NCI-H2107 treated with DMSO at 0.1 percent for 48 hours (cell line): ENCODE data around the gene FAM234A.
"Not testable (repeated sequence)": the region's sequence is repeated elsewhere in the genome, so short reads cannot be mapped to it uniquely, and the experiment has no call there.

Experiments
- DNase-seq: peaks from one replicate; lab custom pipeline; 2025; ENCODE audit not compliant: unreplicated experiment; lab: John Stamatoyannopoulos, UW

Gene FAM234A, protein sequence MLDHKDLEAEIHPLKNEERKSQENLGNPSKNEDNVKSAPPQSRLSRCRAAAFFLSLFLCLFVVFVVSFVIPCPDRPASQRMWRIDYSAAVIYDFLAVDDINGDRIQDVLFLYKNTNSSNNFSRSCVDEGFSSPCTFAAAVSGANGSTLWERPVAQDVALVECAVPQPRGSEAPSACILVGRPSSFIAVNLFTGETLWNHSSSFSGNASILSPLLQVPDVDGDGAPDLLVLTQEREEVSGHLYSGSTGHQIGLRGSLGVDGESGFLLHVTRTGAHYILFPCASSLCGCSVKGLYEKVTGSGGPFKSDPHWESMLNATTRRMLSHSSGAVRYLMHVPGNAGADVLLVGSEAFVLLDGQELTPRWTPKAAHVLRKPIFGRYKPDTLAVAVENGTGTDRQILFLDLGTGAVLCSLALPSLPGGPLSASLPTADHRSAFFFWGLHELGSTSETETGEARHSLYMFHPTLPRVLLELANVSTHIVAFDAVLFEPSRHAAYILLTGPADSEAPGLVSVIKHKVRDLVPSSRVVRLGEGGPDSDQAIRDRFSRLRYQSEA

DNA sequence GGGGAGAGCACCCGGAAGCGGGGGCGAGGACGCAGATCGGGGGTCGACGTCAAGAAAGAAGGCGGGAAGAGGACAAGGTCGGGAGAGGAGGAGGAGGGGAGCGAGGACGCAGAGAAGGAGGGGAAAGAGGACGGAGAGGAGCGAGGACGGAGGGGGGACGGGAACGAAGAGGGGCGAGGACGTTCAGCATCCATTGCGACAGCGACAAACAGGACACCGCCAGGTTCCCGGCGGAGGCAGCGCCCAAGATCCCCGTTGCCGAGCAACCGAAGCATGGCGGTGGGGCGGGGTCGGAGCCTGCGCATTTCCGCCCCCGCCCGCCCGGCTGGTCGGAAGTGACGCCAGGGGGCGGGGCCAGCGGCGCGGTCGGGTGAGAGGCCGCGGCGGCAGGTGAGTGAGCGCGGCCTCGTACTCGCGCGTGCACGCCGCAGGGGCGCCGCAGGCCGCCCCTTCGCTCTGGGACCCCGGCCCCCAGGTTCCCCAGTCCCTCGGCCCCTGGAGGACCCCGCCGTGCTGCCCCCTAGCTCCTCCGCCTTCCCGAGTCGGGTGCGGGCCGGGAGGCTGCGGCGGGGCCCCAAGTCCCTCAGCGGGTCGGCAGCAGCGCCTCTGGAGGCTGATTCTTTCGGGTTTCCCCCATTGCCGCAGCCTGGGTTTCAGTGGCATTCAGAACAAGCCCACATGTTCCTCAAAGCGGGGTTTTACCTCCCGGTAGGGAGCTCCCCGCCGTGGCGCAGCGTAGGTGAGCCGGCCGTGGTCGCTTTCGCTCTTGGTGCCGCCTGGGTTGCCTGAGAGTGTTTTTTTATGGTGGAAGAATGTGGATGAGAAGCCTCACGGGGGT lies at the start of gene FAM234A:
TSS of gene FAM234A (plus strand) at position 354 of the 838 bp plus-strand sequence. CDS start 19,593 bp downstream, outside the sequence.
- DNase-seq = peak; percentile 57

DNA sequence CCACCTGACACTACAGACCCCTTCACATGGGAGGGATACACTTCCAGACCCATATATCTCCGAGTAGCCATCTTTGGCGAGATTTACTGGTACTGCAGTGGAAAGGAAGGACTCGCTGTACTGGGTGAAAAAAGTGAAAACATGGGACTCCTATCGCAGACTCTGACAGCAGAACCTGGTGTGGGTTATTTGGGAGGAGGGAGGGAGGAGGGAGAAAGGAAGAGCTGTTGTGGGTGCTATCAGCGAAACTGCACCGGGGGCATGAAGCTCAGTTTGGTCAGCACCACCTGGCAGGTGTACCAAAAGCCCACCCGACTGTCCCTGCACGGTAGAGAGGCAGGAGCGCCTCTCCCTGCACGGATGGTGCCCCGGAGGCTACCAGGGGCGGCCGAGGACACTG lies 49.4 kb upstream of the FAM234A start:
- DNase-seq = no peak

DNA sequence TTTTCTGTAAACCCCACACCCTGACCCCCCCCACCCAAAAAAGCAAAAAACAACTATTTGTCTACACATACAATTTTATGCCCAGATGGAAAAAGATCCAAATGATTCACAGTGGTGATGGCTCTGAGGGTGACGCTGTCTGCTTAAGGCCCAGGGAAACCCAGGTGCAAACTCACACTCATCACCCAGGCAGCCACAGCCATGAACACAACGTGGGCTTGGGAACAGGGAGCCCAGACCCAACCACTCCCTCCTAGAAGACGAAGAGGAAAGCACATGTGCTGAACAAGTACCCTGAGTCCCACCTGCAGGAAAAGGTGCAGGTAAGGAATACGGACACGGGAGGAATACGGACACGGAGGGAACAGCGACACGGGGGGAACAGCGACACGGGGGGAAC lies 48.9 kb upstream of the FAM234A start:
- no peak for DNase-seq

DNA sequence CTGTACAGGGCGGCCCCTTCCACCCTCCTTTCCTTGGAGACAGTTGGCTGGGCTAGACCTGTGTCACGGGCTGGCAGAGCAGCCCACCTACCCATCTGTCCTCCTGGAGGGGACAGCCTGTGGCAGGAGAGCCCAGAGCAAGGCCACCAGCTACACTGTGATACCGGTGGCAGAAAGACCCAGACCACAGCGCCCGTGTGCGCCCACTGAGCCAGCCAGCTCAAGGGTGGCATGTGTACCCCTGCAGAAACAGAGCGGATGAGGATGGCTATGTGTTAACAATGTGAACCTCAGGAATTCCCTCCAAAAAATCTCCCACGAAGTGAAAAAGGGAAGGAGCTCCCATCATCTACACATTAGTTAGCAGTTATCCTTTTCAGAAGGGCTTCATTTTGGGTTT lies 47.3 kb upstream of the FAM234A start:
- DNase-seq = no peak

DNA sequence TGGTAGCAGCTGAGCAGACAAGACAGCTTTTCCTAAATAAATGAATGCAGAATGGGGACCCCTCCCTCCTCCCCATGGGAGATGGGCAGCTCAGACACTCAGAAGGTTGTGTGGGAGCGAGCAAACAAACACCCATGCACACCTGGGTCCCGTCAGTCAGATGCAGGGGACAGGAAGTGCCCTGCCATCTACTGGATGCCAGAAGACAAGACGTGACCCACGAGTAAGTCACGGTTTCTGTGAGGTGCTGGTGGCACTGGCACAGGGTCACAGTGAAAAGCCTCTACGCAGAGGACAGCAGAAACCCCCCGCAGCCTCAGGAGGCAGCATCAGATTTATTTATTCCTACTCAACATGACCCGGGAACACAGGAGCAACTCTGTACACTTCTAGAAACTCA lies 45.9 kb upstream of the FAM234A start:
- DNase-seq = no peak

DNA sequence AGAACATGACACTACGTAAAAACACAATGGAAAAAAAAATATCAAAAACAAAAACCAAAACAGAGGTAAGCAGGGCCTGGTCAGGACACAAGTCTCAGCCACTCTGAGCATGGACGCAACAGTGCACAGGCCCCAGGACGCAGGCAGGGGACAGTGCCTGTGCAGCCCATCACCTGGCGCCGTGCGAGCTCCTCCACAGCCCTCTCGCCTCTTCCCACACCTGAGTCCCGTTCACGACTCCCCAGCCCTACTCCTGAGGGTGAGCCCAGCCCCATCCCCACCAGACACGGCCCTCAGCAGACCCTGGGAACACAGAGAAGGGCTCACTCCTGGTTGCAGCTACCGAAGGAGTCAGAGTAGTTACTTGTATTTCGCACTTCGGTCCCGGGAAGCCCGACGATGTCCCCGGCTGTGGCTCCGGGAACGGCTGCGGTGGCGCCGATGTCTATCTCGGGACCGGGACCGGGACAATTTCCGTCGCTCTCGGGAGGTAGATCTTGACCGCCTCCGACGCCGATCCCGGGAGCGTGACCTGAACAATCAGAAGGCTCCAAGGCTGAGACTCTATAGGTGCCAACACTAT lies 44.9 kb upstream of the FAM234A start:
- DNase-seq = no peak

DNA sequence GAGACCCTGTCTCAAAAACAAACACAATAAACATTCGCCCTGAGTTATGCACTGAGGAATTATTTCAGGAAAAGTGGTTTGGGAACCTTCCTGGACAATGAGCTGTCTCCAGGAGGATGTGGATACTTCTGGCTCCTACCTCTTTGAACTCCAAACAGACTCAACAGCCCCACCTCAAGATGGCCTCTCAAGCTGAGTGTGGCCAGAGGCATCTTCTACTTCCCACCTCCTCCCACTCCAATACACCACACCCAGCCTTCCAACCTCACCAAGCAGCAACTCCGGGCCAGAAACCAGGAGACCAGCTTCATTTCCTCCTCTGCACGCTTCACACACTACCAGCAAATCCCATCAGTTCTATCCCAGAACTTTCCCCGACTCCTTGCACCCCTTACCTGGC lies 42.8 kb upstream of the FAM234A start:
- DNase-seq = no peak

DNA sequence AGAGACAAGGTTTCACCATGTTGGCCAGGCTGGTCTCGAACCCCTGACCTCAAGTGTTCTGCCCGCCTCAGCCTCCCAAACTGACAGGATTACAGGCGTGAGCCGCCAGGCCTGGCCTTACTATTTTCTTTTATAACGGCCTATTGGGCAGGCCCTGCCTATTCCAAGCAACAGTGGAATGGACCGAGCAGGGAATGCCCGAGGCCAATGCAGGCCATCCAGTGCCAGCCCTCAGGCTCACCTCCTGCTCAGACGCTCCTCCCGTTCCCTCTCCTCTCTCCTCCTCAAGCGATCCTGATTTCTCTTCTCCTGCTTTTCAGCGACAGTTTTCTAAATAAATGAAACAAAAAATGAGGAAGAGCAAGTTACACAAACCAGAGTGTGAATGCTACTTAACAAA lies 41.9 kb upstream of the FAM234A start:
- no peak for DNase-seq

DNA sequence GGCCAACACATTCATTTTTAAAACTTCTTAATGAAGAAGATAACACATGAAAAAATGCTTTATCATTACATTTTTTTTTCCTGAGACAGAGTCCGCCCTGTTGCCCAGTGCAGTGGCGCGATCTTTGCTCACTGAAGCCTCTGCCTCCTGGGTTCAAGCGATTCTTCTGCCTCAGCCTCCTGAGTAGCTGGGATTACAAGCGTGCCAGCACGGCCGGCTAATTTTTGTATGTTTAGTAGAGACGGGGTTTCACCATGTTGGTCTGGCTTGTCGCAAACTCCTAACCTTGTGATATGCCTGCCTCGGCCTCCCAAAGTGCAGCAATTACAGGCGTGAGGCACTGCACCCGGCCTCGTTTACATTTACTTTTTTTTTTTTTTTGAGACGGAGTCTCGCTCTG lies 41.2 kb upstream of the FAM234A start:
- no peak for DNase-seq

DNA sequence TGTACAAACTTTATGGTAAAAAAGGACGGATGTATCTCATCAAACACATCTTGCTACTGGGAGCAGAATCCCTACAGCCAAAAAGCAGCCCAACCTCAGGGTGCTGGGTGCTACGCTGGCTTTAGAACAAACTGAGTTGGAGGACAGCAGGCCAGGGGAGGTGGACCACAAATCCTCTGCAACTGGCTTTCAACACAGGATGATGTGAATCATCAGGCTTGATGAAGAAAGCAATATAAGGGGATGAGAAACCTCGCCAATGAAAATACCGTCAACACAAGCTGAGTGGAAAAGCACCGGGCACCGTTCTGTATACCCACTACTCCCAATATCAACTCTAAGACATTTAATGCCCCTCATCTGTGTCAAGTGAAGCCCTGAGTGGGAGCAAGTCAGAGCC lies 40.1 kb upstream of the FAM234A start:
- DNase-seq = no peak

DNA sequence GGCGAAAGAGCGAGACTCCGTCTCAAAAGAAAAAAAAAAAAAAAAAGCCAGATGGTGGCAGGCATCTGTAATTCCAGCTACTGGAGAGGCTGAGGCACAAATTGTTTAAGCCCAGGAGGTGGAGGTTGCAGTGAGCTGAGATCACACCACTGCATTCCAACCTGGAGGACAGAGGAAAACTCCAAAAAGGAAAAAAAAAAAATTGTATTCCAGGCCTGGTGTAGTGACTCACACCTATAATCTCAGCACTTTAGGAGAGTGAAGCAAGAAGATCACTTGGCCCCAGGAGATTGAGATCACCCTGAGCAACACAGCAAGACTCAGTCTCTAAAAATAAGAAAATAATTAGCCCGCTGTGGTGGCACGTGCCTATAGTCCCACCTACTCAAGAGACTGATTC lies 34.2 kb upstream of the FAM234A start:
- no peak for DNase-seq

DNA sequence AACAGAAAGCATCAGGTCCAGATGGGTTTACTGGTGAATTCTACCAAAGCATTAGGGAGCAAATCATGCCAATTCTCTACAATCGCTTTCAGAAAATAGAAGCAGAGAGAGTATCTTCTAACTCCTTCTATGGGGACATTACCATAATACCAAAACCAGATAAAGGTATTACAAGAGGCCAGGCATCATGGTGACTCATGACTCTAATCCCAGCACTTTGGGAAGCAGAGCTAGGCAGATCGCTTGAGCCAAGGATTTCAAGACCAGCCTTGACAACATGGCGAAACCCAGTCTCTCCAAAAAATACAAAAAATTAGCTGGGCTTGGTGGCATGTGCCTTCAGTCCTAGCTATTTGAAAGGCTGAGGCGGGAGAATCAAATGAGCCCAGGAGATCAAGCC lies 31.4 kb upstream of the FAM234A start:
- DNase-seq = no peak

DNA sequence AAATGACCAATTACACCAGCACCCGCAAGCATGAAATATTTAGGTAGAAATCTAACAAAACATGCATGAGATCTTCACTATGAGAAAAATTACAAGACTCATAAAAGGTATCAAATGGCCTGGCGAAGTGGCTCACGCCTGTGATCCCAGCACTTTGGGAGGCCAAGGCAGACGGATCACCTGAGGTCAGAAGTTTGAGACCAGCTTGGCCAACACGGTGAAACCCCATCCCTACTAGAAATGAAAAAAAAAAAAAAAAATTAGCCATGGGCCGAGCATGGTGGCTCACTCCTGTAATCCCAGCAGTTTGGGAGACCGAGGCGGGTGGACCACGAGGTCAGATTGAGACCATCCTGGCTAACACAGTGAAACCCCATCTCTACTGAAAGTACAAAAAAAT lies 30.6 kb upstream of the FAM234A start:
- not testable (repeated sequence) for DNase-seq

DNA sequence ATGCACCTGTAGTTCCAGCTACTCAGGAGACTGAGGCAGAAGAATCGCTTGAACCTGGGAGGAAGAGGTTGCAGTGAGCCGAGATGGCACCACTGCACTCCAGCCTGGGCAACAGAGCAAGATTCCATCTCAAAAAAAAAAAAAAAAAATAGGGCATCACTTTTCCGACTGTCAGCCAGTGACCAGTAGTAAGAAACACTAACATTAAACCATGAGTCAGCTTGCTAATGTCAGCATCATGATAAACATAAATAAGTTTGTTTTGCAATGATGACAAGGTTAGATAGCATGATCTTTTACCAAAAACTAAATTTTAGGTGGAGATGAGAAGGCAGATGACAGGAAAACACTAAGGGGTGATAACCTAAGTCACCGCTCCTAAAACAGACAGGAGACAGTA lies 25.3 kb upstream of the FAM234A start:
- not testable (repeated sequence) for DNase-seq

DNA sequence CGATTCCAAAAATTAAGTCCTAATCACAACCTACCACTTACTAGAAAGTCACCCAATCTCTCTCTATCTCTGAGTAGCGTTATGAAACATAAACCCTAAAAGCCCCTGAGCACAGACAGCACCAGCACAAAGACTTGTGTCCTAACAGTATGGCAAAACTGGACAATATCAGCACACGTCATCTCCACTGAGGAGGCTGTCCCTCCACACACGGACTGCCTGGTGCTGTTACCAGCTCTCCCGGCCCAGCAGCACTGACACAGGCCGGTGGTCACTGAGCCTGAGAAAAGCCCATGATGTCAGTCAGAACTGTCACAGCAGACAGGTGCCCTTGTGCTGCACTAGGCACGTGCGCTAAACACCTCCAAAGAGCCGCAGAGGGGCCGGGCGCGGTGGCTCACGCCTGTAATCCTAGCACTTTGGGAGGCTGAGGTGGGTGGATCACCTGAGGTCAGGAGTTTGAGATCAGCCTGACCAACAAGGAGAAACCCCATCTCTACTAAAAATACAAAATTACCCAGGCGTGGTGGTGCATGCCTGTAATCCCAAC lies 22.9 kb upstream of the FAM234A start:
- not testable (repeated sequence) for DNase-seq

DNA sequence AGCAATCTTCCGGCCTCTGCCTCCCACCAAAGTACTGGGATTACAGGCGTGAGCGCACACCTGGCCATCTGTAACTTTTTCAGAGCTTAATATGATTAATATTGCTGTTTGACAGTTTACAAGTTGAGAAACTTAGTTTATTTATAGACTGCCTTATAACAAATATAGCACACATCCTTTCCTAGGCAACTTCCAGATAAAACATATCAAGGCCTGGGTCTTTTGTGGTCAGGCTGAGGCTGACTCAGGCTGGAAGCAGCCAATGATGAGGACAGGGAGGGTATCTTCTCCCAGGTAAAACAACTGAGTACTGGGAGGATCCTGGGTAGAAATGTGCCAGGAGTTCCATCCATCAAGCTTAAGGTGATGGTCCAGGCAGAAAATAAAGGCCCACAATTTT lies 21.6 kb upstream of the FAM234A start:
- DNase-seq = no peak

DNA sequence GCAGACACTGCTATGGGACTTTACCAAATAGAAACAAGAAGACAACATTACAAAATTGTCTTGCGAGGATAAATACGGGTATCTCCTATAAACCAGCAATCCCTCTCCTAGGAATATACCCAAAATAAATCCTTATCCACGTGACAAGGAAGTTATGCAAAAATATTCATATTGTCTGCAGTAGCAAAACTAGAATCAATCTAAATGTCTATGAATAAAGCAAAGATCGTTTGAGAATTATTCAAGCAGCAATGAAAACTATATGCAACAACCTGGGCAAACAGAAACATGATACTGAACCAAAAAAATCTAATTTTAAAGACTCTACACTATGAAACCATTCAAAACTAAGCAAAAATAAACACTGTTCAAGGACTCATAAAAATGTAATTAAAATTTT lies 14.6 kb upstream of the FAM234A start:
- no peak for DNase-seq

DNA sequence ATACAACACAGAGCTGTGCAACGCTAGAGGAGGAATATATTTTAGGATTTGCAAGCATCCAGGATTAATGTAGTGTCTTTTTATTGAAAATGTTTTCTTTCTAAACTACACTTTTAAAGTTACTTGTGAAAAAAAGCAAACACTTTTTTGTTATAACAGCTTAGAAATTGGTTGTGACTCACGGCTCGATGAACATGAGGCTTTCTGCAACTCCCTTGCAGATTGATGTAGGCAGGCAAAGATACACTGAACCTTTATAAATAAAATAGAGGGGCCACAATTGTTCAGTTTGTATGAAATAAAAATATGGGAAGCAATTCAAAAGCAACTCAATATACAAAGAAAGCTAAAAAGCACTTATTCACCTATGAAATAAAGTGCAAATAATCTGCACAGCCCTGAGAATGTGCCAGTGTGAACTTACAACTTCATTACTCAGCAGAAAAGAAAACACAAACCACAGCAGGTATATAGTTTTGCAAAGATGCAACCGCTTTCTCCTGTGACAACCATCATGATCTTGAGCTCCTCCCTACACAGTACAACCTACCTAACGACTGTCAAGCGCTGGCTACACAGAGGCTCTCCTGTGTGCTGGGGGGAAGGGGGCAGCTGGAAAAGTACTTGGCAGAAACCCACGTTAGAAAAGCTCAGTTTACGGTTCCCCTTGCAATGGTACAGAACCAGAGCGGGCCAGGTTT lies 6.3 kb upstream of the FAM234A start:
- peak; percentile 30 for DNase-seq

DNA sequence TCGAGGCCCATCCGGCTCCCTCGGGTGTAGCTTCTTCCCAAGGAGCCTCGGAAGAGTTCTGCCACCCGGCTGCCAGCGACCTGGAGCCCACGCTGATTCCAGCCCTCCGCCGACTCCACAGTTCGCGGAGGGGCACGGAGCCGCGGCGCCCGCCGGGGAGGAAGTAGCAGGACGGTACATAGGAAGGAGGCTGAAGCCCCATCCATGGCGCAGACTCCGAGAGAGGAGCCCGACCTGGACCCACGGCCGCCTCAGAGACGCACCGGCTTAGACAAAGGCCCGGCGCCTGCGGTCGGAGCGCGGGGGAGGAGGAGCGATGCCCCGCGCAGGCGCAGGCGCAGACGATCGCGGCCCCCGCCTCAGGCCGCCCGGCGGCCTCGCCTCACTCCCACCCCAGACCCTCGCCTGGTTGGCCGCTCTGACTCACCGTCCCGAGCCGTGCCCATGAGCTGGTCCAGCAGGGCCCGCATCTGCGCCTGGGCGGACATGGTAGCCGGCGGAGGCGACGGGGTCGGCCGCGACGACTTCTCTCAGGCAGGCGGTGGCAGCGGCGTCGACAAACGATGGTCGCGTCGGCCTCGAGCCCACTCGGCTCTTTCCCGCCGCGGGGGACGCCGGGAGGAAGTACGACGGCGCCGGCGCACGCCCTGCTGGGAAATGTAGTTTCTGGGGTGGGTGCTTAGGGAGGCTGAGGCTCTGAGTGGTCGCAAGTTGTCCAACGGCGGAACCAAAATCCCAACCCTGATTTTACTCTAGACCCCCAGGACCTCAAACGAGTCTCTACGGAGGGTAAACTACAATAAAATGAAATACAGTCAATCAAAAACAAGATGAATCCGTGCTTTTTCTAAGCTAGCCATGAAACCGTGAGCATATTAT lies 5.5 kb upstream of the FAM234A start, which contains the start of gene LUC7L:
TSS of gene LUC7L (minus strand) at position 598 of the 879 bp plus-strand sequence. CDS start at position 488, 110 bp downstream.
- peak; percentile 52 for DNase-seq
